Measurements from ENCODE around the gene ARGLU1. TPM values are rescaled to one million over a fixed set of nuclear protein-coding genes. Genes with fewer than 3 reads are reported as not detected.

The ARGLU1 gene
- total RNA-seq, 4 donors from 2014 or later = 95.4 to 233 (median 126) TPM

- H3K36me3 ChIP-seq = no peaks in the 10 kb centered on the region
- peaks cover 0 to 46% (median 18%) of the 10 kb centered on the region in 4 donors for H3K4me1 ChIP-seq
- peak overlapping the region; percentile 90 to 98 (median 96) for H3K27ac ChIP-seq
- peak in 2 of 3 donors; percentile 69 to 78 for DNase-seq
- H3K9me3 ChIP-seq = no peaks in the 10 kb centered on the region
- H3K27me3 ChIP-seq = no peaks in the 10 kb centered on the region
- H3K4me3 ChIP-seq = peak overlapping the region; percentile 68 to 80 (median 71)
- no peak for TF ChIP-seq POLR2A (IDR thresholded peaks at IDR 0.05)
These were observed 1.1 kb downstream of the ARGLU1 start for GRCh38 chr13:106566641-106567473.

- H3K4me3 ChIP-seq = peak overlapping the region in 2 of 4 donors; percentile 5 to 69
- H3K36me3 ChIP-seq = no peaks in the 10 kb centered on the region
- no peak overlapping the region for H3K27ac ChIP-seq
- TF ChIP-seq CTCF (IDR thresholded peaks at IDR 0.05) (no peak), POLR2A (IDR thresholded peaks at IDR 0.05) (no peak)
- H3K27me3 ChIP-seq = no peaks in the 10 kb centered on the region
- peaks cover 0 to 51% (median 22%) of the 10 kb centered on the region in 4 donors for H3K4me1 ChIP-seq
- H3K9me3 ChIP-seq = no peaks in the 10 kb centered on the region
- no peak for DNase-seq
These were observed 2.7 kb downstream of the ARGLU1 start for GRCh38 chr13:106565127-106565775.

- H3K9me3 ChIP-seq = no peaks in the 10 kb centered on the region
- no peak overlapping the region for H3K27ac ChIP-seq
- H3K27me3 ChIP-seq = no peaks in the 10 kb centered on the region
- peaks cover 0 to 19% (median 2%) of the 10 kb centered on the region in 3 donors for H3K36me3 ChIP-seq
- no peak for DNase-seq
- no peak for TF ChIP-seq POLR2A (IDR thresholded peaks at IDR 0.05)
- no peak for TF ChIP-seq CTCF (IDR thresholded peaks at IDR 0.05)
- peaks cover 0 to 44% (median 22%) of the 10 kb centered on the region in 4 donors for H3K4me1 ChIP-seq
- H3K4me3 ChIP-seq = no peak overlapping the region
These were observed 5.6 kb downstream of the ARGLU1 start for GRCh38 chr13:106562301-106562700.

- peaks cover 0 to 25% (median 2%) of the 10 kb centered on the region in 3 donors for H3K36me3 ChIP-seq
- H3K9me3 ChIP-seq = no peaks in the 10 kb centered on the region
- DNase-seq = no peak
- H3K4me3 ChIP-seq = no peak overlapping the region
- no peak overlapping the region for H3K27ac ChIP-seq
- H3K4me1 ChIP-seq = peaks cover 0 to 44% (median 22%) of the 10 kb centered on the region in 4 donors
- TF ChIP-seq POLR2A (IDR thresholded peaks at IDR 0.05) (no peak), CTCF (IDR thresholded peaks at IDR 0.05) (no peak)
- H3K27me3 ChIP-seq = no peaks in the 10 kb centered on the region
These were observed 6.3 kb downstream of the ARGLU1 start for GRCh38 chr13:106561551-106562170.

- Histone ChIP-seq H3K36me3 (peaks cover 0 to 34% (median 2%) of the 10 kb centered on the region in 3 donors), H3K27ac (no peak overlapping the region), H3K4me3 (no peak overlapping the region), H3K9me3 (no peaks in the 10 kb centered on the region), H3K4me1 (peaks cover 0 to 40% (median 19%) of the 10 kb centered on the region in 4 donors), H3K27me3 (no peaks in the 10 kb centered on the region)
- no peak for DNase-seq
- TF ChIP-seq CTCF (IDR thresholded peaks at IDR 0.05) (no peak), POLR2A (IDR thresholded peaks at IDR 0.05) (no peak)
These were observed 7.1 kb downstream of the ARGLU1 start for GRCh38 chr13:106560821-106561220.
